ENCODE measurements around the gene GMDS.

DNA sequence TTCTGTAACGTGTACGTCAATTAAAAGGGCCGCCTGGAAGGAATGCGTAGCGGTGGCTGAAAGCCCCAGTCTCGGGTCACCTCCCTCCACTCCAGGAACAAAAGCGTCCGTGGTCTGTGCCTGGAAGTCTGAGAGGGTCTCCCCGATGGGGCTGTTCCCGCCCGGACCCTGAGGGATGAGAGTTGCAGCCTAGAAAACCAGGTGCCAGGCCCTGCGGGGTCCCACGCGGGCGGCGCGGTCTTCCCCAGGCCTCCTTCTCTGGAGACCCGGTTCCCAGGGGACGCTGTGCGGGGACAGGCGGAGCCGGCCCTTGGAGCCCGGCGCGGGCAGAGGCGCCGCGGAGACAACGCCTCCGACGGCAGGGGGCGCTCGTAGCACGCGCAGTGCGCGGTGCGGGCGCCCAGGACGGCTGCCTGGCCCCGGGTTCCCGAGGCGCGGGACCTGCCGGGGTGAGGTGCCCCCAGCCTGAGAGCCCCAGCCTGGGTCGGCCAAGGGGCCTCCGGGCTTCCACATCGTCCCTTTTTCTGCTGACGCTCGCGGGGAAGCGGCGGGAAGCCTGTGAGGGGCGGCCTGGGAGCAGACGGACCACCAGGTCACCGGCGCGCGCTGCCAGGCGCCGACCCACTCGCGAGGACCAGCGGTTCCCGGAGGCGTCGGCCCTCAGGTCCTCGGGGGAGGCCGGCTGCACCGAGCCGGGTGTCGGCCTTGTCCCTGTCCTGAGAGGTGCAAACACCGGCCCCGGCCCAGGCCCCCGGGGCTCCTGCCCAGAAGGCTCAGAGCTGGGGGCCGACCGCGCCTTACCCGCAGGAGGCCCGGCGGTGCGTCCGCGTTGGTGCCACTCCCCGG lies 641.0 kb downstream of the GMDS start:
- TF ChIP-seq, protein P1, sequence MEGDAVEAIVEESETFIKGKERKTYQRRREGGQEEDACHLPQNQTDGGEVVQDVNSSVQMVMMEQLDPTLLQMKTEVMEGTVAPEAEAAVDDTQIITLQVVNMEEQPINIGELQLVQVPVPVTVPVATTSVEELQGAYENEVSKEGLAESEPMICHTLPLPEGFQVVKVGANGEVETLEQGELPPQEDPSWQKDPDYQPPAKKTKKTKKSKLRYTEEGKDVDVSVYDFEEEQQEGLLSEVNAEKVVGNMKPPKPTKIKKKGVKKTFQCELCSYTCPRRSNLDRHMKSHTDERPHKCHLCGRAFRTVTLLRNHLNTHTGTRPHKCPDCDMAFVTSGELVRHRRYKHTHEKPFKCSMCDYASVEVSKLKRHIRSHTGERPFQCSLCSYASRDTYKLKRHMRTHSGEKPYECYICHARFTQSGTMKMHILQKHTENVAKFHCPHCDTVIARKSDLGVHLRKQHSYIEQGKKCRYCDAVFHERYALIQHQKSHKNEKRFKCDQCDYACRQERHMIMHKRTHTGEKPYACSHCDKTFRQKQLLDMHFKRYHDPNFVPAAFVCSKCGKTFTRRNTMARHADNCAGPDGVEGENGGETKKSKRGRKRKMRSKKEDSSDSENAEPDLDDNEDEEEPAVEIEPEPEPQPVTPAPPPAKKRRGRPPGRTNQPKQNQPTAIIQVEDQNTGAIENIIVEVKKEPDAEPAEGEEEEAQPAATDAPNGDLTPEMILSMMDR (conservative IDR thresholded peaks at IDR 0.05; ENCODE audit: low read length): peak; percentile 72
- no peak for TF ChIP-seq EZH2phosphoT487 (IDR thresholded peaks at IDR 0.05; ENCODE audit: borderline replicate concordance)

Measured in Loucy (cell line).